Mucosa of descending colon (tissue), 3 donors: ENCODE data around the gene MMUT. TPM values are rescaled to one million over a fixed set of nuclear protein-coding genes. Genes with fewer than 3 reads are reported as not detected.
A peak's percentile ranks its signal among the peaks of the same experiment; 100 is the strongest.

Experiments
- ATAC-seq: fragments of 200-7000 bp; cut with Tn5 transposase; one replicate; pipeline ENCODE4 v1.9.1; 2020; ENCODE audit warnings: mild to moderate bottlenecking, moderate library complexity
- DNase-seq, 3 donors: peaks; one replicate each; pipeline ENCODE4 v3.0.0-alpha.2; 2020
- H3K36me3 ChIP-seq: fragments of 200-600 bp; one replicate; pipeline ENCODE4 v1.8.0; 2021; ENCODE audit warnings: low read depth, mild to moderate bottlenecking
- H3K4me1 ChIP-seq: fragments of 200-600 bp; one replicate; pipeline ENCODE4 v1.8.0; 2021; ENCODE audit warnings: low read depth, mild to moderate bottlenecking
- H3K4me3 ChIP-seq: fragments of 200-600 bp; one replicate; pipeline ENCODE4 v1.8.0; 2021; ENCODE audit warnings: mild to moderate bottlenecking
- H3K9me3 ChIP-seq: fragments of 200-600 bp; one replicate; pipeline ENCODE4 v1.8.0; 2021; ENCODE audit warnings: mild to moderate bottlenecking
- CTCF ChIP-seq: fragments of 200-600 bp; IDR thresholded peaks from one replicate; pipeline ENCODE4 v1.8.0; 2022; ENCODE audit warnings: antibody characterized with exemption, mild to moderate bottlenecking
- intact Hi-C, 2 donors: fragments of 100-400 bp; cut with DNase I in 1 of 2; cut with micrococcal nuclease in 1 of 2; formaldehyde crosslinking; loops; one replicate each; pipeline versions ENCODE4 v1.11.0 to v1.11.1; 2022; cut with DNase I, micrococcal nuclease
- long read RNA-seq, 2 donors: library from polyadenylated mRNA; unstranded; transcript quantifications; one replicate each; pipeline ENCODE4 v2.0.0, GENCODE V29; 2019 to 2021
- total RNA-seq, 3 donors: library from RNA; stranded (reverse); fragmentation: NEBNext Ultra II Directional in 2 of 3; extraction: Animal tissue kit (Norgen Biotek cat#: 25700) in 2 of 3; gene quantifications; one replicate each; pipeline versions ENCODE4 v1.2.1 to v1.2.4, GENCODE V29; 2021 to 2023
- donor health status: DM: no; HTN: no; CAD: no; lungs with moderate emphysema.
- donor health status: DM: no; HTN: no; CAD: no.
- donor health status: DM: no; HTN: yes; CAD: no.

MMUT gene
- total RNA-seq, result 10 to 100 TPM; 27.9 to 41.5 (median 31.5) TPM
- long read RNA-seq, donor 1, transcript MUT-201 (13 exons, 3,749 nt), result major isoform, 54 of 69 reads
- long read RNA-seq, donor 1, partial matches to known transcripts, result 1 of 69 reads
- long read RNA-seq, donor 1, other reads (novel, unspliced or antisense), result 14 of 69 reads
- long read RNA-seq, donor 2, transcript MUT-201 (13 exons, 3,749 nt), result major isoform, 23 of 37 reads
- long read RNA-seq, donor 2, partial matches to known transcripts, result 5 of 37 reads
- long read RNA-seq, donor 2, other reads (novel, unspliced or antisense), result 9 of 37 reads

GRCh38 chr6:49462927-49463611 is at the start of gene MMUT, which contains the start of gene CENPQ:
Gene MMUT (minus strand): TSS chr6:49463253. CDS start chr6:49459466, 3,787 bp downstream.
Gene CENPQ (plus strand): TSS chr6:49463370. CDS start chr6:49470177, 6,807 bp downstream.
- TF ChIP-seq CTCF, result no peak
- no peaks in the 10 kb centered on the region for H3K36me3 ChIP-seq
- H3K9me3 ChIP-seq, result no peaks in the 10 kb centered on the region
- DNase-seq (peak; percentile 94 to 97 (median 95)), ATAC-seq (peak; percentile 100)
- peak within 1 kb of the TSS; percentile 55 for H3K4me3 ChIP-seq
- H3K4me1 ChIP-seq, result peaks cover 19% of the 10 kb centered on the region
- intact Hi-C loops, result no loop called here

GRCh38 chr6:49509342-49509741 is 46.3 kb upstream of the MMUT start:
- Histone ChIP-seq H3K4me1 (no peaks in the 10 kb centered on the region), H3K9me3 (no peaks in the 10 kb centered on the region), H3K4me3 (no peak overlapping the region), H3K36me3 (no peaks in the 10 kb centered on the region)
- TF ChIP-seq CTCF, result no peak
- ATAC-seq (no peak), DNase-seq (no peak)
- intact Hi-C loops, result no loop called here

- Histone ChIP-seq H3K4me3 (no peak overlapping the region), H3K4me1 (no peaks in the 10 kb centered on the region), H3K9me3 (no peaks in the 10 kb centered on the region), H3K36me3 (no peaks in the 10 kb centered on the region)
- intact Hi-C loops, result no loop called here
- ATAC-seq (peak; percentile 66), DNase-seq (peak in 1 of 3 donors; percentile 55)
- TF ChIP-seq CTCF, result no peak
Observed at GRCh38 chr6:49506569-49507111, 43.6 kb upstream of the MMUT start.

GRCh38 chr6:49504666-49505065 is 41.6 kb upstream of the MMUT start:
- no peak for DNase-seq
- no peaks in the 10 kb centered on the region for H3K9me3 ChIP-seq
- intact Hi-C loops, result no loop called here
- no peaks in the 10 kb centered on the region for H3K36me3 ChIP-seq
- H3K4me1 ChIP-seq, result no peaks in the 10 kb centered on the region
- H3K4me3 ChIP-seq, result no peak overlapping the region
- TF ChIP-seq CTCF, result no peak
- no peak for ATAC-seq

- no peaks in the 10 kb centered on the region for H3K4me1 ChIP-seq
- H3K36me3 ChIP-seq, result no peaks in the 10 kb centered on the region
- intact Hi-C loops, result no loop called here
- ATAC-seq (no peak), DNase-seq (no peak)
- TF ChIP-seq CTCF, result no peak
- no peaks in the 10 kb centered on the region for H3K9me3 ChIP-seq
- H3K4me3 ChIP-seq, result no peak within 1 kb of the TSS
Observed at GRCh38 chr6:49499623-49500022, 36.6 kb upstream of the MMUT start, which contains the start of gene GLYATL3. Gene GLYATL3 (plus strand): TSS chr6:49499923. CDS start chr6:49511991, 12,068 bp downstream.
